GM19193 (cell line): Measurements from ENCODE around the gene TET2.

Experiments used
- POLR2A ChIP-seq: IDR thresholded peaks from 4 replicates; pipeline ENCODE4 v1.6.1; 2011; ENCODE audit not compliant: insufficient read depth, insufficient read length; ENCODE audit errors: extremely low read depth

The TET2 gene

GRCh38 chr4:105129286-105130040 is 17.2 kb upstream of the TET2 start:
- no peak for TF ChIP-seq POLR2A

GRCh38 chr4:105130945-105131344 is 15.7 kb upstream of the TET2 start:
- no peak for TF ChIP-seq POLR2A

GRCh38 chr4:105133976-105134375 is 12.7 kb upstream of the TET2 start:
- no peak for TF ChIP-seq POLR2A

GRCh38 chr4:105135785-105136184 is 10.9 kb upstream of the TET2 start:
- TF ChIP-seq POLR2A, result no peak

GRCh38 chr4:105137121-105137875 is 9.4 kb upstream of the TET2 start:
- no peak for TF ChIP-seq POLR2A

- no peak for TF ChIP-seq POLR2A
Measured at GRCh38 chr4:105139646-105140045, 7.0 kb upstream of the TET2 start.

- no peak for TF ChIP-seq POLR2A
Measured at GRCh38 chr4:105140684-105141490, 5.8 kb upstream of the TET2 start.

GRCh38 chr4:105145156-105145902 is 1.3 kb upstream of the TET2 start:
- no peak for TF ChIP-seq POLR2A

GRCh38 chr4:105145903-105146275 is 787 bp upstream of the TET2 start:
- TF ChIP-seq POLR2A, result no peak

GRCh38 chr4:105147016-105147552 is 408 bp downstream of the TET2 start:
- no peak for TF ChIP-seq POLR2A

GRCh38 chr4:105147553-105148161 is 981 bp downstream of the TET2 start:
- no peak for TF ChIP-seq POLR2A

GRCh38 chr4:105148356-105148755 is 1.7 kb downstream of the TET2 start:
- no peak for TF ChIP-seq POLR2A

GRCh38 chr4:105148776-105149175 is 2.1 kb downstream of the TET2 start:
- no peak for TF ChIP-seq POLR2A

GRCh38 chr4:105149771-105150170 is 3.1 kb downstream of the TET2 start:
- TF ChIP-seq POLR2A, result no peak
